Esophagus (tissue), 2 donors: Measurements from ENCODE around the gene RAB11FIP4. TPM values are rescaled to one million over a fixed set of nuclear protein-coding genes. Genes with fewer than 3 reads are reported as not detected.

Experiments
- H3K27ac ChIP-seq, 2 donors: one replicate each; pipeline ENCODE4 v1.5.1; 2013; ENCODE audit warnings: low read depth in 2 of 2, mild to moderate bottlenecking in 2 of 2, inconsistent platforms in 1 of 2, low read length in 1 of 2, moderate library complexity in 1 of 2
- H3K27me3 ChIP-seq, 2 donors: one replicate each; pipeline ENCODE4 v1.6.1; 2013; ENCODE audit warnings: low read length in 2 of 2, control low read depth in 1 of 2, mild to moderate bottlenecking in 1 of 2; ENCODE audit not compliant: insufficient read depth in 2 of 2, control insufficient read depth in 1 of 2
- H3K36me3 ChIP-seq, 2 donors: one replicate each; pipeline ENCODE4 v1.6.1; 2013; ENCODE audit warnings: low read length in 1 of 2; ENCODE audit not compliant: control insufficient read depth in 2 of 2, insufficient read depth in 2 of 2
- H3K4me1 ChIP-seq, 2 donors: one replicate each; pipeline ENCODE4 v1.6.1; 2013; ENCODE audit warnings: low read length in 1 of 2; ENCODE audit not compliant: control insufficient read depth in 2 of 2, insufficient read depth in 2 of 2
- H3K4me3 ChIP-seq, 2 donors: one replicate each; pipeline ENCODE4 v1.5.1; 2013; ENCODE audit warnings: low read length in 2 of 2, mild to moderate bottlenecking in 2 of 2, low read depth in 1 of 2, moderate library complexity in 1 of 2
- H3K9me3 ChIP-seq, 2 donors: one replicate each; pipeline ENCODE4 v1.6.1; 2013; ENCODE audit warnings: mild to moderate bottlenecking in 2 of 2, low read depth in 1 of 2, low read length in 1 of 2, moderate library complexity in 1 of 2; ENCODE audit not compliant: control insufficient read depth in 2 of 2, insufficient read depth in 1 of 2
- WGBS, 2 donors: extraction: QIAGEN DNeasy Blood & Tissue Kit; methylation state at CpG; one replicate each; pipeline ENCODE4 v1.1.7; 2013; 5-methylcytosine and 5-hydroxymethylcytosine counted together
- polyA plus RNA-seq, 2 donors: library from polyadenylated mRNA; stranded (reverse); fragments of 200-250 nt; gene quantifications; one replicate each; pipeline ENCODE4 v1.2.3, GENCODE V29; 2013
- donor health status: healthy with polysubstance abuse.
- donor health status: Bipolar disorder and iron deficiency.

Gene RAB11FIP4
- polyA plus RNA-seq, 2 donors = 5.0 TPM

- 77 to 86% methylated on average over 9 of the region's 9 CpGs for WGBS, 2 donors
- H3K36me3 ChIP-seq = no peaks in the 10 kb centered on the region
- H3K9me3 ChIP-seq = no peaks in the 10 kb centered on the region
- H3K4me3 ChIP-seq = no peak overlapping the region
- H3K4me1 ChIP-seq = peaks cover 11 to 45% of the 10 kb centered on the region in 2 donors
- H3K27me3 ChIP-seq = no peaks in the 10 kb centered on the region
- peak overlapping the region; percentile 61 to 67 for H3K27ac ChIP-seq
Observed at GRCh38 chr17:31493656-31494155, 102.2 kb downstream of the RAB11FIP4 start.

DNA sequence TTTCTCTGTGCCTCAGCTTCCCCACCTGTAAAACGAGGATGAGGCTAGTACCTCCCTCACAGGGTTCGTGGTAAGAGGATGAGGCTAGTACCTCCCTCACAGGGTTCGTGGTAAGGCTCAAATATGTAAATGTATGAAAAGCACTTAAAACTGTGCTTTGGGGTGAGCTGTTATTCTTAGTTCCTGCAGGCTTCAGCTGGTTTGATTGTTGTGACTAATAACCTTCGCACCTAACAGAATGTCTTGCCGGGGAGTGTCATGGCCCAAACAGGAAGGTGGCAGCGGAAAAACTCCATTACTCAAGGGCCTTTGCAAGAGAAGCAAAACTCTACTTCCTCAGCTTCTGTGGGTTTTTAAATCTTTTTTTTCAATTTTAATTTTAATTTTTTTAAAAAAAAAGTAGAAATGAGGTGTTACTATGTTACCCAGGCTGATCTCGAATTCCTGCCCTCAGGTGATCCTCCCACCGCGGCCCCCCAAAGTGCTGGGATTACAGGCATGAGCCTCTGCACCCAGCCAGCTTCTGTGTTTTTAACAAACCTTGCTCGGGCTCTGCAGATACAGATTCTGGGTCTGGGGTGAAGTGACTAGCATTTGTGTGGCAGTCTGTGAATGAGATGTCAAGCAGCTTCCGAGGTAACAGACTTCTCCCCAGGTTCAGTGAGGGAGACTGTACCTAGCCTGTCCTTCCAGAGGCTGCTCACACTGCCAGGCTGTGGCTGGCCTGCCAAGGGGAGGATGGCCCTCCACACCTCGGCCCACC lies 103.0 kb downstream of the RAB11FIP4 start:
- Histone ChIP-seq H3K4me1 (peaks cover 6 to 38% of the 10 kb centered on the region in 2 donors), H3K27me3 (no peaks in the 10 kb centered on the region), H3K27ac (peak overlapping the region; percentile 90 to 91), H3K9me3 (no peaks in the 10 kb centered on the region), H3K36me3 (no peaks in the 10 kb centered on the region), H3K4me3 (no peak overlapping the region)
- WGBS, 2 donors = 54 to 61% methylated on average over 12 of the region's 12 CpGs

GRCh38 chr17:31495022-31495885 lies 103.8 kb downstream of the RAB11FIP4 start:
- Histone ChIP-seq H3K4me1 (peaks cover 6 to 36% of the 10 kb centered on the region in 2 donors), H3K27me3 (no peaks in the 10 kb centered on the region)
- 74 to 78% methylated on average over 10 of the region's 10 CpGs for WGBS, 2 donors

DNA sequence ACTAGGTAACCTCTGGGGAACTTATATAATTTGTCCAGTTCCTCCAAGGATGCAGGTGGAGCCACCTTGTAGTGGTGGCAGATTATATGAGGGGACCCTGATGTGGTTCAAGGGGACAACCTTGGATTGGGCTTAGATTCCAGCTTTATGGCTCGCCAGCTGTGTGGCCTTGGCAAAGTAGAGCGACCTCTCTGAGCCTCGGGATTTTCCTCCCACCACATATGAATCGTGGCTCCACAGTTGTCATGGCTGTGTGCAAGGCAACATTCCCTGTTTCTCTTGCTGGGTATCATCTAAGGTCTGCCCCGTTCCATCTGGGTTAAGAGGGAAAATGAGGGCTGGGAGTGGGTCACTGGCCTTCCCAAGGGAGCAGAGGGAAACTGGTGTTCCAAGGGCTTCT lies 104.6 kb downstream of the RAB11FIP4 start:
- H3K27me3 ChIP-seq = no peaks in the 10 kb centered on the region
- no peak overlapping the region for H3K27ac ChIP-seq
- H3K9me3 ChIP-seq = no peaks in the 10 kb centered on the region
- WGBS, 2 donors = 91 to 92% methylated on average over 5 of the region's 5 CpGs
- no peak overlapping the region for H3K4me3 ChIP-seq
- peaks cover 6 to 36% of the 10 kb centered on the region in 2 donors for H3K4me1 ChIP-seq
- no peaks in the 10 kb centered on the region for H3K36me3 ChIP-seq

More at GRCh38 chr17:31495022-31495885, 103.8 kb downstream of the RAB11FIP4 start:
- Histone ChIP-seq H3K27ac (peak overlapping the region; percentile 90 to 91), H3K36me3 (no peaks in the 10 kb centered on the region), H3K9me3 (no peaks in the 10 kb centered on the region), H3K4me3 (no peak overlapping the region)

- H3K4me3 ChIP-seq = no peak overlapping the region
- peaks cover 6 to 31% of the 10 kb centered on the region in 2 donors for H3K4me1 ChIP-seq
- WGBS, 2 donors = 86 to 90% methylated on average over 6 of the region's 6 CpGs
- H3K27ac ChIP-seq = no peak overlapping the region
- H3K27me3 ChIP-seq = no peaks in the 10 kb centered on the region
- H3K36me3 ChIP-seq = no peaks in the 10 kb centered on the region
- no peaks in the 10 kb centered on the region for H3K9me3 ChIP-seq
Observed at GRCh38 chr17:31496601-31497000, 105.1 kb downstream of the RAB11FIP4 start.

GRCh38 chr17:31497431-31497830 lies 106.0 kb downstream of the RAB11FIP4 start:
- Histone ChIP-seq H3K4me1 (peaks cover 6 to 23% of the 10 kb centered on the region in 2 donors), H3K4me3 (no peak overlapping the region), H3K27ac (no peak overlapping the region), H3K36me3 (no peaks in the 10 kb centered on the region), H3K9me3 (no peaks in the 10 kb centered on the region), H3K27me3 (no peaks in the 10 kb centered on the region)
- WGBS, 2 donors = 80 to 84% methylated on average over 6 of the region's 6 CpGs

GRCh38 chr17:31497994-31498826 lies 106.7 kb downstream of the RAB11FIP4 start:
- Histone ChIP-seq H3K4me3 (no peak overlapping the region), H3K27ac (no peak overlapping the region), H3K9me3 (no peaks in the 10 kb centered on the region), H3K4me1 (peaks cover 6 to 23% of the 10 kb centered on the region in 2 donors), H3K27me3 (no peaks in the 10 kb centered on the region), H3K36me3 (no peaks in the 10 kb centered on the region)
- 69 to 83% methylated on average over 10 of the region's 10 CpGs for WGBS, 2 donors

DNA sequence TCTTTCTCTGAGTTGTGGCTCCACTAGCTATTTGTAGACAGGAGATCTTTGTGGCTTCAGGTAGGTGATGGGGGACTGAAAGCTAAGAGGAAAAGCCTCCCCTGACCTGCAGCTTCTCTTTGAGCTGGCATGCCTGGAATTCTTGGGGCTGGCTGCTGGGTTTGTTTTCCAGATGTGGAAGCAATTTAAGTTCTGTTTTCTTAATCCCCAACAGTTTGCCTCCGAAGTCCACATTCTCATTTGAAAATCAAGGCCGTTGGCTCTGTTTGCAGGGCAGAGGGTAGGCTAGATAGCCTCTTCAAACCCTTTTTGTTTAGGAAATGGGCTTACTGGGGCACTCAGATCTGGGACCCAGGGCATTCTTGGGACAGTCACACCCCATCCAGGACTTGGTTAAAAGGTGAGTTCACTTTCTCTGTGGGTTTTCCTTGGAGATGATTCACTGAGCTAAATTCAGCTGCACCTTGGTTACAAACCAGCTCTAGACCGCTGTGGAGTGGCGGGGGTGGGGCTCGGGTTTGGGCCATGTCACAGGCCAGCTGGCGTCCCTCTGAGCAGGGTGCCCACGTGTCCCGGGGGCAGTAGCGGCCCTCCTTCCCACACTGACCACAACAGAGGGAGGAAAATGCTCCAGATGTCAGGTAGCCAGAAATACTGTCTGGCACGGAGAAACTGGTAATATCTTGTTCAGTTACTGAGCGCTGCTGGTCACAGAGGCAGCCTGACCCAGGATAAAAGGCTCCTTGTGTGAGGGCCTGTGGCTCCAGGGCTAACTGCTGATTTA lies 108.5 kb downstream of the RAB11FIP4 start:
- no peaks in the 10 kb centered on the region for H3K36me3 ChIP-seq
- 45 to 46% methylated on average over 11 of the region's 11 CpGs for WGBS, 2 donors
- peaks cover 6 to 15% of the 10 kb centered on the region in 2 donors for H3K4me1 ChIP-seq
- H3K9me3 ChIP-seq = no peaks in the 10 kb centered on the region
- H3K27ac ChIP-seq = no peak overlapping the region
- no peak overlapping the region for H3K4me3 ChIP-seq
- H3K27me3 ChIP-seq = no peaks in the 10 kb centered on the region
